IMR-90 (cell line): Measurements from ENCODE around the gene CIT. TPM values are rescaled to one million over a fixed set of nuclear protein-coding genes. Genes with fewer than 3 reads are reported as not detected.

Source experiments
- ATAC-seq: fragments of 200-7000 bp; cut with Tn5 transposase; 2 replicates; pipeline ENCODE4 v1.9.1; 2020; ENCODE audit warnings: low read depth, mild to moderate bottlenecking, moderate library complexity
- BruUV-seq: library from RNA; stranded (reverse); fragments of 400-500 nt; replicated peaks from 2 replicates; lab custom pipeline; 2021; lab: Mats Ljungman, UMichigan
- CTCF ChIA-PET: fragments of 300-600 bp; formaldehyde crosslinking; extraction: SDS; loops from one replicate; lab custom pipeline; 2021; ENCODE audit warnings: antibody characterized with exemption; lab: Yijun Ruan, JAX
- POLR2A ChIA-PET: fragments of 300-600 bp; sonication (Branson Sonifier 250); formaldehyde crosslinking; loops from one replicate; lab custom pipeline; 2022; ENCODE audit warnings: antibody characterized with exemption; ENCODE audit not compliant: unreplicated experiment; lab: Charles Lee
- DNase-seq: peaks from one replicate; pipeline ENCODE4 v3.0.0; 2013
- H2AFZ ChIP-seq: replicated peaks from 2 replicates; pipeline ENCODE3; 2013; ENCODE audit warnings: low read length, mild to moderate bottlenecking; ENCODE audit not compliant: poor library complexity
- H2AK5ac ChIP-seq: 2 replicates; pipeline ENCODE4 v1.6.1; 2013; ENCODE audit warnings: low read depth, low read length, inconsistent platforms
- H2AK9ac ChIP-seq: replicated peaks from 2 replicates; pipeline ENCODE3; 2013; ENCODE audit warnings: mild to moderate bottlenecking, low read depth, low read length, moderate library complexity; ENCODE audit not compliant: poor library complexity
- H2BK120ac ChIP-seq: 2 replicates; pipeline ENCODE4 v1.6.1; 2013; ENCODE audit warnings: low read depth, low read length, inconsistent platforms
- H2BK15ac ChIP-seq: 3 replicates; pipeline ENCODE4 v1.6.1; 2013; ENCODE audit warnings: low read depth, low read length, inconsistent platforms
- H2BK20ac ChIP-seq: 2 replicates; pipeline ENCODE4 v1.6.1; 2013; ENCODE audit warnings: low read depth, mild to moderate bottlenecking, inconsistent platforms, low read length, moderate library complexity
- H2BK5ac ChIP-seq: 2 replicates; pipeline ENCODE4 v1.6.1; 2013; ENCODE audit warnings: mild to moderate bottlenecking, low read depth, low read length, inconsistent platforms; ENCODE audit not compliant: poor library complexity, severe bottlenecking
- H3K14ac ChIP-seq: replicated peaks from 2 replicates; pipeline ENCODE4 v1.6.1; 2013; ENCODE audit warnings: low read depth, low read length, inconsistent platforms
- H3K18ac ChIP-seq: 2 replicates; pipeline ENCODE4 v1.6.1; 2013; ENCODE audit warnings: low read depth, low read length, control low read depth
- H3K23ac ChIP-seq: 2 replicates; pipeline ENCODE4 v1.6.1; 2013; ENCODE audit warnings: low read depth, low read length, inconsistent platforms
- H3K27ac ChIP-seq: 2 replicates; pipeline ENCODE4 v1.5.1; 2013; ENCODE audit warnings: mild to moderate bottlenecking, control low read depth, low read length; ENCODE audit not compliant: insufficient read depth
- H3K27me3 ChIP-seq: 2 replicates; pipeline ENCODE4 v1.6.1; 2013; ENCODE audit warnings: low read length; ENCODE audit not compliant: control insufficient read depth, insufficient read depth
- H3K36me3 ChIP-seq: 2 replicates; pipeline ENCODE4 v1.6.1; 2013; ENCODE audit warnings: low read length, mixed read lengths; ENCODE audit not compliant: control insufficient read depth, insufficient read depth
- H3K4ac ChIP-seq: 2 replicates; pipeline ENCODE4 v1.6.1; 2013; ENCODE audit warnings: low read depth, low read length, inconsistent platforms
- H3K4me1 ChIP-seq: 2 replicates; pipeline ENCODE4 v1.6.1; 2013; ENCODE audit warnings: low read length, mixed read lengths; ENCODE audit not compliant: control insufficient read depth, insufficient read depth
- H3K4me2 ChIP-seq: 2 replicates; pipeline ENCODE4 v1.6.1; 2013; ENCODE audit warnings: low read depth, mild to moderate bottlenecking, control low read depth, low read length, moderate library complexity
- H3K4me3 ChIP-seq: 2 replicates; pipeline ENCODE4 v1.5.1; 2013; ENCODE audit warnings: low read depth, mild to moderate bottlenecking, control low read depth, low read length, moderate library complexity; ENCODE audit not compliant: insufficient read depth
- H3K56ac ChIP-seq: 2 replicates; pipeline ENCODE4 v1.6.1; 2013; ENCODE audit warnings: low read length, inconsistent platforms; ENCODE audit not compliant: insufficient read depth; ENCODE audit errors: extremely low read depth
- H3K79me1 ChIP-seq, 2 experiments: 2 replicates each; pipeline ENCODE4 v1.6.1; 2013; ENCODE audit warnings: low read length in 2 of 2, inconsistent platforms in 1 of 2, low read depth in 1 of 2
- H3K9ac ChIP-seq: 2 replicates; pipeline ENCODE4 v1.6.1; 2013; ENCODE audit warnings: low read depth, low read length, control low read depth
- H3K9me1 ChIP-seq: 2 replicates; pipeline ENCODE4 v1.6.1; 2013; ENCODE audit warnings: low read length, inconsistent platforms; ENCODE audit not compliant: insufficient read depth
- H3K9me3 ChIP-seq: 2 replicates; pipeline ENCODE4 v1.6.1; 2013; ENCODE audit warnings: low read length; ENCODE audit not compliant: control insufficient read depth, insufficient read depth
- H4K20me1 ChIP-seq: 2 replicates; pipeline ENCODE4 v1.6.1; 2013; ENCODE audit warnings: low read length, inconsistent platforms; ENCODE audit not compliant: insufficient read depth
- H4K5ac ChIP-seq: 2 replicates; pipeline ENCODE4 v1.6.1; 2013; ENCODE audit warnings: mild to moderate bottlenecking, low read depth, low read length, control low read depth
- H4K8ac ChIP-seq, 2 experiments: 2 replicates each; pipeline ENCODE4 v1.6.1; 2013; ENCODE audit warnings: low read depth in 2 of 2, low read length in 2 of 2, control low read depth in 1 of 2, inconsistent platforms in 1 of 2
- H4K91ac ChIP-seq: 2 replicates; pipeline ENCODE4 v1.6.1; 2013; ENCODE audit warnings: low read depth, low read length, inconsistent platforms; ENCODE audit not compliant: insufficient read depth
- BHLHE40 ChIP-seq: fragments of 150-350 bp; IDR thresholded peaks from 2 replicates; pipeline ENCODE4 v1.6.1; 2016; ENCODE audit warnings: mild to moderate bottlenecking, low read depth, low read length
- CEBPB ChIP-seq: IDR thresholded peaks from 2 replicates; pipeline ENCODE4 v1.6.1; 2012; ENCODE audit warnings: low read depth, low read length, improper control_type of control experiment
- NFE2L2 ChIP-seq: fragments of 150-350 bp; IDR thresholded peaks from 2 replicates; pipeline ENCODE4 v1.6.1; 2016; ENCODE audit warnings: low read depth, mild to moderate bottlenecking, low read length
- RAD21 ChIP-seq: IDR thresholded peaks from 2 replicates; pipeline ENCODE4 v1.6.1; 2012; ENCODE audit warnings: low read length, improper control_type of control experiment
- SMC3 ChIP-seq: fragments of 150-350 bp; IDR thresholded peaks from 2 replicates; pipeline ENCODE4 v1.6.1; 2016; ENCODE audit warnings: low read depth, mild to moderate bottlenecking, antibody characterized with exemption, low read length, moderate library complexity
- WGBS, 2 experiments: methylation state at CpG; one replicate each; pipeline versions ENCODE4 v1.1.5 to v1.1.7; 2013; ENCODE audit warnings: missing lambda C conversion rate in 2 of 2; ENCODE audit not compliant: insufficient read length in 1 of 2; ENCODE audit errors: extremely low coverage in 2 of 2; 5-methylcytosine and 5-hydroxymethylcytosine counted together
- dilution Hi-C: fragments of 300-500 bp; cut with HindIII; formaldehyde crosslinking; loops from one replicate; pipeline ENCODE4 v1.14.3; 2018; ENCODE audit warnings: low sequenced_read_pairs; ENCODE audit not compliant: unreplicated experiment
- in situ Hi-C: fragments of 300-500 bp; cut with MboI; formaldehyde crosslinking; loops from 3 replicates; pipeline ENCODE4 v1.14.3; 2019; ENCODE audit warnings: low sequenced_read_pairs, inconsistent platforms, mixed read lengths
- intact Hi-C: fragments of 100-400 bp; cut with micrococcal nuclease; formaldehyde crosslinking; loops from 2 replicates; pipeline ENCODE4 v1.10.0; 2022
- polyA plus RNA-seq, 3 experiments: library from polyadenylated mRNA; depleted of rRNA; stranded (reverse); fragments of >200 nt; gene quantifications; 2 replicates each; pipeline ENCODE4 v1.2.3, GENCODE V29; 2012; ENCODE audit warnings: low replicate concordance in 1 of 3
- total RNA-seq: library from RNA; depleted of rRNA; stranded (reverse); fragments of >200 nt; gene quantifications from 2 replicates; pipeline ENCODE4 v1.2.3, GENCODE V29; 2012
- TF ChIP-seq, protein P1 (sequence below): conservative IDR thresholded peaks from 2 replicates; pipeline ENCODE4 v1.5.1; 2012; ENCODE audit warnings: mild to moderate bottlenecking, low read depth, low read length, improper control_type of control experiment
- TF ChIP-seq, protein P2 (sequence below): fragments of 150-350 bp; IDR thresholded peaks from 2 replicates; pipeline ENCODE4 v1.6.1; 2016; ENCODE audit warnings: low read depth, mild to moderate bottlenecking, low read length, moderate library complexity, borderline replicate concordance

Gene CIT
- total and polyA plus RNA-seq, 2 of the 4 experiments (the other 2 are of a cell fraction): 13.1 to 21.0 TPM

DNA sequence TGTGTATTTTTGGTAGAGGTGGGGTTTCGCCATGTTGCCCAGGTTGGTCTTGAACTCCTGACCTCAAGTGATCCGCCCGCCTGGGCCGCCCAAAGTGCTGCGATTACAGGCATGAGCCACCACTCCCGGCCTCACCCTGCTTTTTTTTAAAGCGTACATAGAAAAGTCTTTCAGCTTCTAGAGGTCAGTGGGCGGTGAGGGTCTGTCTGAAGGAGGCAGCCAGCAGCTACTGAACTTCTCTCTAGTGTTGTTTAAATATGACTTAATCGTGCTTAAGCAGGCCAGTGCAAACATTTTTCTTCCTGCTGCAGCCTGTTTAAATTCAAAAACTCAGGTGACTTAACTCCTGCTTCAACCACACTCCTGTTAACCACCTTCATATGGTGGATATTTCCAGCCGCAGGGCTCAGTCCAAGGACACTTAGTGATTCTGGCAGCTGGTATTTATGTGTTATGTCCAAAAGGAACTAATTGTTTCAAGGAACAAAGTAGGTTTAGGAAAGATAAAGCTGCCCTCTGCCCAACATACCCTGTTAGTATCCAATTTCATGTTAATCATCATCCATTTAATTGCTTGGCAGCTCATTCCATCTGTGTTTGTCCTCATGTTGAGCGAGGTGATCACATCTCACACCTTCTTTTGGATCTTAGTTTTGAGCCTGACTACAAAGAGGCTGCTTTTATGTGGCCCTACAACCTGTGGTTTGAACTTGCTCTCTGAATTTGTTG is 207.2 kb downstream of the CIT start:
- in situ Hi-C loops (loop anchor here (10.0 kb wide), 1 partner anchor 1265 kb away; no protein-coding TSS in a partner anchor), dilution Hi-C loops (no loop called here), intact Hi-C loops (loop anchor here (5.0 kb wide), 1 partner anchor 1533 kb away; the partner anchor contains the start of gene PEBP1)
- no peak overlapping the region for H3K27ac ChIP-seq
- H3K14ac ChIP-seq: no peak overlapping the region
- TF ChIP-seq, protein P1, sequence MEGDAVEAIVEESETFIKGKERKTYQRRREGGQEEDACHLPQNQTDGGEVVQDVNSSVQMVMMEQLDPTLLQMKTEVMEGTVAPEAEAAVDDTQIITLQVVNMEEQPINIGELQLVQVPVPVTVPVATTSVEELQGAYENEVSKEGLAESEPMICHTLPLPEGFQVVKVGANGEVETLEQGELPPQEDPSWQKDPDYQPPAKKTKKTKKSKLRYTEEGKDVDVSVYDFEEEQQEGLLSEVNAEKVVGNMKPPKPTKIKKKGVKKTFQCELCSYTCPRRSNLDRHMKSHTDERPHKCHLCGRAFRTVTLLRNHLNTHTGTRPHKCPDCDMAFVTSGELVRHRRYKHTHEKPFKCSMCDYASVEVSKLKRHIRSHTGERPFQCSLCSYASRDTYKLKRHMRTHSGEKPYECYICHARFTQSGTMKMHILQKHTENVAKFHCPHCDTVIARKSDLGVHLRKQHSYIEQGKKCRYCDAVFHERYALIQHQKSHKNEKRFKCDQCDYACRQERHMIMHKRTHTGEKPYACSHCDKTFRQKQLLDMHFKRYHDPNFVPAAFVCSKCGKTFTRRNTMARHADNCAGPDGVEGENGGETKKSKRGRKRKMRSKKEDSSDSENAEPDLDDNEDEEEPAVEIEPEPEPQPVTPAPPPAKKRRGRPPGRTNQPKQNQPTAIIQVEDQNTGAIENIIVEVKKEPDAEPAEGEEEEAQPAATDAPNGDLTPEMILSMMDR: no peak
- TF ChIP-seq SMC3 (no peak), NFE2L2 (no peak), CEBPB (no peak), BHLHE40 (no peak), RAD21 (no peak)
- TF ChIP-seq, protein P2, sequence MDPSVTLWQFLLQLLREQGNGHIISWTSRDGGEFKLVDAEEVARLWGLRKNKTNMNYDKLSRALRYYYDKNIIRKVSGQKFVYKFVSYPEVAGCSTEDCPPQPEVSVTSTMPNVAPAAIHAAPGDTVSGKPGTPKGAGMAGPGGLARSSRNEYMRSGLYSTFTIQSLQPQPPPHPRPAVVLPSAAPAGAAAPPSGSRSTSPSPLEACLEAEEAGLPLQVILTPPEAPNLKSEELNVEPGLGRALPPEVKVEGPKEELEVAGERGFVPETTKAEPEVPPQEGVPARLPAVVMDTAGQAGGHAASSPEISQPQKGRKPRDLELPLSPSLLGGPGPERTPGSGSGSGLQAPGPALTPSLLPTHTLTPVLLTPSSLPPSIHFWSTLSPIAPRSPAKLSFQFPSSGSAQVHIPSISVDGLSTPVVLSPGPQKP: no peak
- H3K4me1 ChIP-seq: no peaks in the 10 kb centered on the region
- peaks cover 19 to 23% of the 10 kb centered on the region in 2 experiments for H3K79me1 ChIP-seq
- no peak overlapping the region for H4K91ac ChIP-seq
- CTCF ChIA-PET: interaction anchor here (0.6 to 1.0 kb wide), 2 partner anchors 111 to 207 kb away, joined by 3 read pairs; partner anchors contain the start of gene CIT
- BruUV-seq: no TSS peak
- H3K4me2 ChIP-seq: no peak overlapping the region
- POLR2A ChIA-PET: no interaction called here
- no peak overlapping the region for H3K4me3 ChIP-seq
- no peak overlapping the region for H2BK5ac ChIP-seq
- ATAC-seq: no peak
- no peak overlapping the region for H2AK9ac ChIP-seq
- H3K18ac ChIP-seq: no peak overlapping the region
- H3K27me3 ChIP-seq: no peaks in the 10 kb centered on the region
- H3K36me3 ChIP-seq: peaks cover 23% of the 10 kb centered on the region
- H2AK5ac ChIP-seq: no peak overlapping the region
- H2AFZ ChIP-seq: no peak overlapping the region
- DNase-seq: no peak
- H3K9me1 ChIP-seq: no peaks in the 10 kb centered on the region; the same call in 1 of the 2 replicates
- H2BK15ac ChIP-seq: no peak overlapping the region
- H3K9me3 ChIP-seq: no peaks in the 10 kb centered on the region
- no peaks in the 10 kb centered on the region for H4K20me1 ChIP-seq
- no peak overlapping the region for H3K23ac ChIP-seq
- H3K9ac ChIP-seq: no peak overlapping the region
- no peak overlapping the region for H2BK20ac ChIP-seq
- H4K8ac ChIP-seq: no peak overlapping the region
- no CpG with 5 or more reads among the region's 11 CpGs for WGBS, 2 experiments
- H4K5ac ChIP-seq: no peak overlapping the region
- no peak overlapping the region for H2BK120ac ChIP-seq
- H3K4ac ChIP-seq: no peak overlapping the region
- no peak overlapping the region for H3K56ac ChIP-seq
